Chondrocyte (in vitro differentiated cells): ENCODE data around the gene ZNRF1. TPM values are rescaled to one million over a fixed set of nuclear protein-coding genes. Genes with fewer than 3 reads are reported as not detected.
A peak's percentile ranks its signal among the peaks of the same experiment; 100 is the strongest.

Source experiments
- DNase-seq: peaks from one replicate; pipeline ENCODE4 v3.0.0; 2021; ENCODE audit warnings: mixed read lengths, low spot score
- H3K27ac Mint-ChIP-seq: one replicate; pipeline ENCODE4 v1.8.0; 2021; ENCODE audit warnings: mild to moderate bottlenecking, moderate library complexity, mixed read lengths; ENCODE audit not compliant: unreplicated experiment
- H3K27me3 Mint-ChIP-seq: 2 replicates; pipeline ENCODE4 v1.8.0; 2021; ENCODE audit warnings: low read depth, mixed read lengths
- H3K36me3 Mint-ChIP-seq: 2 replicates; pipeline ENCODE4 v1.8.0; 2021; ENCODE audit warnings: low read depth, mixed read lengths
- H3K4me1 Mint-ChIP-seq: 2 replicates; pipeline ENCODE4 v1.8.0; 2021; ENCODE audit warnings: low read depth, mild to moderate bottlenecking, mixed read lengths
- H3K4me3 Mint-ChIP-seq: one replicate; pipeline ENCODE4 v1.8.0; 2021; ENCODE audit warnings: mild to moderate bottlenecking, moderate library complexity, mixed read lengths; ENCODE audit not compliant: unreplicated experiment
- H3K9me3 Mint-ChIP-seq: 2 replicates; pipeline ENCODE4 v1.8.0; 2021; ENCODE audit warnings: low read depth, mixed read lengths
- total RNA-seq: library from RNA; stranded (reverse); gene quantifications from 3 replicates; pipeline ENCODE4 v1.2.1, GENCODE V29; 2021
- TF ChIP-seq, protein P1 (sequence below): fragments of 200-600 bp; sonication (generic); IDR thresholded peaks from 2 replicates; pipeline ENCODE4 v1.5.0; 2021; ENCODE audit warnings: antibody characterized with exemption, mild to moderate bottlenecking, moderate library complexity

Gene ZNRF1
- total RNA-seq, 1 donor from 2014 or later: 22.7 TPM

DNA sequence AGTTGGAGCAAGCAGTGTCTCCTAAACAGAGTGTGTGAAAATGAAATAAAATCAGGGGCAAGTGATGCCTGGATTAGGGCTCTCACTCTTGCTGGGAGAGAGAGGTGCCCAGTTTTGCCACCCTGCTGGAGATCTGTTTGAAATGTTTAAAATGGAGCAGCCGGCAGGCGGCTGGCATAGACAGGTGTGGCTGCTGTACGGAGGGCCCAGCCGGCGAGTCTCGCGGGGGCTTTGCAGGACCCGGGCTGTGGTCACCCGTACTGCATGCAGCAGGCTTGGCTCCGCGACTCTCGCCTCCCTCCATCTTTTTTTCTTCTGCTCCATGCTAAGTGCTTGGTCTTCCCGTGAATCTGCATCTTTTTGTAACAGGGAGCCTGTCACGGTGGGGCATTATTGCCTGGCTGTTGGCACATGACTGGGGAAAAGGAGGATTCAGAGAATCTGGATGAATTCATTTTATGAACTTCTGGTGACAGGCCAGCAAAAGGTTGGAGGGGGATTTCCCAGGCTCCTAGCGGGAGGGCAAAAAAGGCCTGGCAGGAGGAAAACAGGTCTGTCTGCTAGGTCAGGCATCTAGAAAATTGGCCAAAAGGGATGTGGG, 1.8 kb downstream of the ZNRF1 start:
- Mint-ChIP-seq H3K4me3 (peak overlapping the region; percentile 81), H3K9me3 (no peaks in the 10 kb centered on the region), H3K4me1 (peaks cover 24% of the 10 kb centered on the region), H3K36me3 (no peaks in the 10 kb centered on the region), H3K27me3 (no peaks in the 10 kb centered on the region), H3K27ac (peak overlapping the region; percentile 76)
- no peak for DNase-seq
- TF ChIP-seq, protein P1, sequence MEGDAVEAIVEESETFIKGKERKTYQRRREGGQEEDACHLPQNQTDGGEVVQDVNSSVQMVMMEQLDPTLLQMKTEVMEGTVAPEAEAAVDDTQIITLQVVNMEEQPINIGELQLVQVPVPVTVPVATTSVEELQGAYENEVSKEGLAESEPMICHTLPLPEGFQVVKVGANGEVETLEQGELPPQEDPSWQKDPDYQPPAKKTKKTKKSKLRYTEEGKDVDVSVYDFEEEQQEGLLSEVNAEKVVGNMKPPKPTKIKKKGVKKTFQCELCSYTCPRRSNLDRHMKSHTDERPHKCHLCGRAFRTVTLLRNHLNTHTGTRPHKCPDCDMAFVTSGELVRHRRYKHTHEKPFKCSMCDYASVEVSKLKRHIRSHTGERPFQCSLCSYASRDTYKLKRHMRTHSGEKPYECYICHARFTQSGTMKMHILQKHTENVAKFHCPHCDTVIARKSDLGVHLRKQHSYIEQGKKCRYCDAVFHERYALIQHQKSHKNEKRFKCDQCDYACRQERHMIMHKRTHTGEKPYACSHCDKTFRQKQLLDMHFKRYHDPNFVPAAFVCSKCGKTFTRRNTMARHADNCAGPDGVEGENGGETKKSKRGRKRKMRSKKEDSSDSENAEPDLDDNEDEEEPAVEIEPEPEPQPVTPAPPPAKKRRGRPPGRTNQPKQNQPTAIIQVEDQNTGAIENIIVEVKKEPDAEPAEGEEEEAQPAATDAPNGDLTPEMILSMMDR: peak; percentile 39

GRCh38 chr16:75002474-75002873, 3.6 kb downstream of the ZNRF1 start:
- Mint-ChIP-seq H3K9me3 (no peaks in the 10 kb centered on the region), H3K36me3 (no peaks in the 10 kb centered on the region), H3K4me3 (no peak overlapping the region), H3K27ac (no peak overlapping the region), H3K4me1 (peaks cover 24% of the 10 kb centered on the region), H3K27me3 (no peaks in the 10 kb centered on the region)
- TF ChIP-seq, protein P1: no peak
- no peak for DNase-seq

- Mint-ChIP-seq H3K9me3 (no peaks in the 10 kb centered on the region), H3K4me3 (no peak overlapping the region), H3K27ac (no peak overlapping the region), H3K4me1 (peaks cover 21% of the 10 kb centered on the region), H3K36me3 (no peaks in the 10 kb centered on the region), H3K27me3 (no peaks in the 10 kb centered on the region)
- DNase-seq: no peak
- TF ChIP-seq, protein P1: no peak
These were observed 5.1 kb downstream of the ZNRF1 start for GRCh38 chr16:75003931-75004330.

- H3K4me1 Mint-ChIP-seq: peaks cover 21% of the 10 kb centered on the region
- H3K27ac Mint-ChIP-seq: no peak overlapping the region
- H3K27me3 Mint-ChIP-seq: no peaks in the 10 kb centered on the region
- no peaks in the 10 kb centered on the region for H3K36me3 Mint-ChIP-seq
- no peaks in the 10 kb centered on the region for H3K9me3 Mint-ChIP-seq
- no peak for DNase-seq
- TF ChIP-seq, protein P1: no peak
- no peak overlapping the region for H3K4me3 Mint-ChIP-seq
These were observed 5.6 kb downstream of the ZNRF1 start for GRCh38 chr16:75004460-75004859.

DNA sequence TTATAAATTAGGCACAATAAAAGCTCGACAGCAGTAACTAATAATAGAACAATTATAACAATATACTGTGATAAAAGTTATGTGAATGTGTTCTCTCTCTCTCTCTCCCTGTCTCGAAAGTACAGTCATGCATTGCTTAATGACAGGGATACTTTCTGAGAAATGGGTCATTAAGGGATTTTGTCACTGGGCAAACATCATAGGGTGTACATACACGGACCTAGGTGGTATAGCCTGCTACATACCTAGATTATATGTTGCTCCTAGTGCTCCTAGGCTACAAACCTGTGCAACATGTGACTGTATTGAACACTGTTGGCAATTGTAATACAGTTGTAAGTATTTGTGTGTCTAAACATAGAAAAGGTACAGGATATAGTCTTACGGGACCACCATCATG, 6.9 kb downstream of the ZNRF1 start:
- TF ChIP-seq, protein P1: no peak
- Mint-ChIP-seq H3K27me3 (no peaks in the 10 kb centered on the region), H3K9me3 (no peaks in the 10 kb centered on the region), H3K4me1 (peaks cover 16% of the 10 kb centered on the region), H3K27ac (no peak overlapping the region), H3K4me3 (no peak overlapping the region), H3K36me3 (no peaks in the 10 kb centered on the region)
- no peak for DNase-seq
